HCT116 (cell line): ENCODE measurements around the gene GPLD1.

Source experiments
- ATF3 ChIP-seq: IDR thresholded peaks from 2 replicates; pipeline ENCODE4 v1.6.1; 2012
- CEBPB ChIP-seq: IDR thresholded peaks from 2 replicates; pipeline ENCODE4 v1.6.1; 2012; ENCODE audit warnings: low read depth
- ELF1 ChIP-seq: IDR thresholded peaks from 2 replicates; pipeline ENCODE4 v1.6.1; 2012; ENCODE audit warnings: low read depth, borderline replicate concordance
- EZH2 ChIP-seq: fragments of 200-600 bp; sonication (generic); IDR thresholded peaks from 2 replicates; pipeline ENCODE4 v1.6.1; 2017; ENCODE audit warnings: antibody characterized with exemption, mixed run types
- EZH2phosphoT487 ChIP-seq: fragments of 200-600 bp; IDR thresholded peaks from 2 replicates; pipeline ENCODE4 v1.6.1; 2018; ENCODE audit warnings: antibody characterized with exemption, borderline replicate concordance
- FOSL1 ChIP-seq: IDR thresholded peaks from 2 replicates; pipeline ENCODE4 v1.6.1; 2012; ENCODE audit warnings: low read depth
- POLR2A ChIP-seq: IDR thresholded peaks from 2 replicates; pipeline ENCODE4 v1.7.0; 2011; ENCODE audit warnings: borderline replicate concordance; ENCODE audit not compliant: insufficient read depth, insufficient read length; ENCODE audit errors: extremely low read depth
- SIN3A ChIP-seq: IDR thresholded peaks from 2 replicates; pipeline ENCODE4 v1.6.1; 2012; ENCODE audit warnings: low read depth
- SP1 ChIP-seq: IDR thresholded peaks from 2 replicates; pipeline ENCODE4 v1.6.1; 2012; ENCODE audit warnings: low read depth
- YY1 ChIP-seq: IDR thresholded peaks from 2 replicates; pipeline ENCODE4 v1.6.1; 2011; ENCODE audit warnings: low read length, low read depth, moderate library complexity, mild to moderate bottlenecking; ENCODE audit not compliant: insufficient replicate concordance; ENCODE audit errors: extremely low read depth
- TF ChIP-seq, protein P1 (sequence below), 3 experiments: fragments of 200-600 bp in 1 of 3; sonication (generic) in 1 of 3; IDR thresholded peaks in 2 of 3; conservative IDR thresholded peaks in 1 of 3; 2 replicates each; pipeline ENCODE4 v1.5.1; 2012 to 2017; ENCODE audit warnings: low read depth in 2 of 3, low read length in 2 of 3, antibody characterized with exemption in 1 of 3, borderline replicate concordance in 1 of 3, control low read depth in 1 of 3, mild to moderate bottlenecking in 1 of 3, mixed read lengths in 1 of 3, mixed run types in 1 of 3, moderate library complexity in 1 of 3; ENCODE audit not compliant: insufficient read depth in 1 of 3

DNA sequence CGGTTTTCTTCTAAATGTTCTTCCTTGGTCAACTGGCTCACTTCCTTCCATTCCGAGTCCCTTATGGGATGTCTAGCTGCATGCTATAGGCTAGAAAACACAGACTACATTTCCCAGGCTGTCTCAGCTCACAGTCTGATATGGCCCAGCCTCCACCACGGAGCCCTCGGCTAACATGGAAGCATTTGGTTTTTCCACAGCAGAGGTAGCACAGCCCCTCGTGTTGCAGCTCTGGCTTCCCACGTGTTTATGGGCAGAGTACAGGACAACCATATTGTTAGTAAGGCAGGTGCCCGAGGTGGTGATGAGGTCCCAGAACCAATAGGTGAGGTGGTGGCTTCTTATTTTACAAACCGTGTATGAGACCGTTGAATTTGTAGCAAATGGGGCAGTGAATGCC, 8.7 kb downstream of the GPLD1 start:
- TF ChIP-seq, protein P1, sequence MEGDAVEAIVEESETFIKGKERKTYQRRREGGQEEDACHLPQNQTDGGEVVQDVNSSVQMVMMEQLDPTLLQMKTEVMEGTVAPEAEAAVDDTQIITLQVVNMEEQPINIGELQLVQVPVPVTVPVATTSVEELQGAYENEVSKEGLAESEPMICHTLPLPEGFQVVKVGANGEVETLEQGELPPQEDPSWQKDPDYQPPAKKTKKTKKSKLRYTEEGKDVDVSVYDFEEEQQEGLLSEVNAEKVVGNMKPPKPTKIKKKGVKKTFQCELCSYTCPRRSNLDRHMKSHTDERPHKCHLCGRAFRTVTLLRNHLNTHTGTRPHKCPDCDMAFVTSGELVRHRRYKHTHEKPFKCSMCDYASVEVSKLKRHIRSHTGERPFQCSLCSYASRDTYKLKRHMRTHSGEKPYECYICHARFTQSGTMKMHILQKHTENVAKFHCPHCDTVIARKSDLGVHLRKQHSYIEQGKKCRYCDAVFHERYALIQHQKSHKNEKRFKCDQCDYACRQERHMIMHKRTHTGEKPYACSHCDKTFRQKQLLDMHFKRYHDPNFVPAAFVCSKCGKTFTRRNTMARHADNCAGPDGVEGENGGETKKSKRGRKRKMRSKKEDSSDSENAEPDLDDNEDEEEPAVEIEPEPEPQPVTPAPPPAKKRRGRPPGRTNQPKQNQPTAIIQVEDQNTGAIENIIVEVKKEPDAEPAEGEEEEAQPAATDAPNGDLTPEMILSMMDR (IDR thresholded peaks at IDR 0.05 in 2 of 3, conservative IDR thresholded peaks at IDR 0.05 in 1 of 3; ENCODE audit: borderline replicate concordance in 1 of 3, insufficient read depth in 1 of 3, low read depth in 2 of 3, low read length in 2 of 3): no peak
- no peak for TF ChIP-seq SP1
- no peak for TF ChIP-seq ATF3
- TF ChIP-seq SIN3A: no peak
- TF ChIP-seq POLR2A: no peak
- no peak for TF ChIP-seq EZH2
- no peak for TF ChIP-seq EZH2phosphoT487
- no peak for TF ChIP-seq YY1
- TF ChIP-seq CEBPB: no peak
- no peak for TF ChIP-seq ELF1
- no peak for TF ChIP-seq FOSL1
